ENCODE results near the gene CNN2. TPM values are rescaled to one million over a fixed set of nuclear protein-coding genes. Genes with fewer than 3 reads are reported as not detected.

The CNN2 gene
- total and polyA plus RNA-seq, 2 of the 13 experiments (the other 11 are each of a cell fraction or from before 2014, with no cell fraction given): 63.6 to 70.0 TPM

GRCh38 chr19:984165-984967 is 42.0 kb upstream of the CNN2 start, which contains the start of gene WDR18 (continued):
- TF ChIP-seq ZNF17 (CRISPR knock-in tag; IDR thresholded peaks at IDR 0.05): no peak
- no peak for TF ChIP-seq SNAI1 (CRISPR knock-in tag; IDR thresholded peaks at IDR 0.05; ENCODE audit: borderline replicate concordance)
- no peak for TF ChIP-seq ZKSCAN1 (IDR thresholded peaks at IDR 0.05; ENCODE audit: low read length)
- TF ChIP-seq NCOR1 (IDR thresholded peaks at IDR 0.05; ENCODE audit: borderline replicate concordance, low read length): no peak
- no peak for TF ChIP-seq REST (IDR thresholded peaks at IDR 0.05; ENCODE audit: borderline replicate concordance in 1 of 2, low read depth in 1 of 2, low read length in 2 of 2)
- 0 out of 2 replicates have a peak, but pooled peaks have one; percentile 75 for TF ChIP-seq ZNF138 (CRISPR knock-in tag; IDR thresholded peaks at IDR 0.05; ENCODE audit: low read depth)
- no peak for TF ChIP-seq E2F2 (CRISPR knock-in tag; IDR thresholded peaks at IDR 0.05; ENCODE audit: borderline replicate concordance)
- TF ChIP-seq ZNF850 (CRISPR knock-in tag; conservative IDR thresholded peaks at IDR 0.05): no peak
- TF ChIP-seq ZNF281 (CRISPR knock-in tag; IDR thresholded peaks at IDR 0.05; ENCODE audit: borderline replicate concordance): no peak
- 0 out of 2 replicates have a peak, but pooled peaks have one; percentile 76 for TF ChIP-seq ZNF513 (CRISPR knock-in tag; conservative IDR thresholded peaks at IDR 0.05)
- TF ChIP-seq ZGPAT (CRISPR knock-in tag; IDR thresholded peaks at IDR 0.05): peak; percentile 81; the same call in 1 of the 2 replicates
- TF ChIP-seq KLF13 (CRISPR knock-in tag; IDR thresholded peaks at IDR 0.05): peak; percentile 88; the same call in 1 of the 2 replicates
- TF ChIP-seq GPN1 (CRISPR knock-in tag; IDR thresholded peaks at IDR 0.05; ENCODE audit: borderline replicate concordance): no peak
- peak; percentile 94 for TF ChIP-seq CREB1 (IDR thresholded peaks at IDR 0.05)
- peak; percentile 93 for TF ChIP-seq CREB1 (CRISPR knock-in tag; IDR thresholded peaks at IDR 0.05)
- TF ChIP-seq ZNF83 (CRISPR knock-in tag; IDR thresholded peaks at IDR 0.05; ENCODE audit: borderline replicate concordance): no peak
- no peak for TF ChIP-seq ZSCAN12 (CRISPR knock-in tag; IDR thresholded peaks at IDR 0.05)
- TF ChIP-seq SATB2 (CRISPR knock-in tag; IDR thresholded peaks at IDR 0.05): no peak

Data from HepG2 (cell line).